Endodermal cell (in vitro differentiated cells): ENCODE data around the gene NEDD9. TPM values are rescaled to one million over a fixed set of nuclear protein-coding genes. Genes with fewer than 3 reads are reported as not detected.

Source experiments
- DNase-seq: peaks from one replicate; pipeline ENCODE4 v3.0.0-alpha.2; 2017
- H3K27ac ChIP-seq: 2 replicates; pipeline ENCODE4 v1.5.1; 2013; ENCODE audit warnings: mild to moderate bottlenecking, low read depth, low read length, moderate library complexity
- H3K27me3 ChIP-seq: 2 replicates; pipeline ENCODE4 v1.6.1; 2013; ENCODE audit warnings: mild to moderate bottlenecking, low read length, moderate library complexity; ENCODE audit not compliant: insufficient read depth, control insufficient read depth, poor library complexity, severe bottlenecking
- H3K36me3 ChIP-seq: 2 replicates; pipeline ENCODE4 v1.7.0; 2013; ENCODE audit warnings: mild to moderate bottlenecking, low read length, moderate library complexity; ENCODE audit not compliant: control insufficient read depth, insufficient read depth
- H3K4me1 ChIP-seq: one replicate; pipeline ENCODE4 v1.7.0; 2013; ENCODE audit warnings: low read length; ENCODE audit not compliant: control insufficient read depth, insufficient read depth
- H3K4me3 ChIP-seq: 2 replicates; pipeline ENCODE4 v1.5.1; 2013; ENCODE audit warnings: mild to moderate bottlenecking, low read length, moderate library complexity
- H3K9ac ChIP-seq: 2 replicates; pipeline ENCODE4 v1.6.1; 2013; ENCODE audit warnings: mild to moderate bottlenecking, low read length, moderate library complexity; ENCODE audit not compliant: poor library complexity, severe bottlenecking; ENCODE audit errors: extremely low read depth
- H3K9me3 ChIP-seq: 2 replicates; pipeline ENCODE4 v1.6.1; 2013; ENCODE audit warnings: mild to moderate bottlenecking, low read length, moderate library complexity; ENCODE audit not compliant: control insufficient read depth
- H3K27ac Mint-ChIP-seq: 2 replicates; pipeline ENCODE4 v1.8.0; 2020; ENCODE audit warnings: mixed read lengths
- H3K27me3 Mint-ChIP-seq: 2 replicates; pipeline ENCODE4 v1.8.0; 2021; ENCODE audit warnings: mild to moderate bottlenecking, mixed read lengths; ENCODE audit not compliant: insufficient read depth
- H3K36me3 Mint-ChIP-seq: 2 replicates; pipeline ENCODE4 v1.8.0; 2020; ENCODE audit warnings: low read depth, mixed read lengths
- H3K4me1 Mint-ChIP-seq: 2 replicates; pipeline ENCODE4 v1.8.0; 2020; ENCODE audit warnings: mixed read lengths
- H3K4me3 Mint-ChIP-seq: 2 replicates; pipeline ENCODE4 v1.8.0; 2020; ENCODE audit warnings: mild to moderate bottlenecking, moderate library complexity, mixed read lengths
- H3K9me3 Mint-ChIP-seq: 2 replicates; pipeline ENCODE4 v1.8.0; 2020; ENCODE audit warnings: mild to moderate bottlenecking, mixed read lengths
- WGBS, 2 experiments: methylation state at CpG; one replicate each; pipeline versions ENCODE4 v1.1.5 to v1.1.7; 2013; ENCODE audit warnings: missing lambda C conversion rate in 2 of 2, mixed read lengths in 1 of 2; ENCODE audit not compliant: insufficient coverage in 1 of 2, insufficient read length in 1 of 2; 5-methylcytosine and 5-hydroxymethylcytosine counted together
- total RNA-seq, 2 donors: library from RNA; stranded (reverse); fragmentation: NEBNext Ultra II Directional in 1 of 2; extraction: Animal tissue kit (Norgen Biotek cat#: 25700) in 1 of 2; gene quantifications; 2 replicates in 1 of 2; 3 replicates in 1 of 2; pipeline ENCODE4 v1.2.1, GENCODE V29; 2021
- TF ChIP-seq, protein P1 (sequence below): fragments of 200-600 bp; sonication (generic); conservative IDR thresholded peaks from 2 replicates; pipeline ENCODE4 v1.5.0; 2021; ENCODE audit warnings: antibody characterized with exemption, mild to moderate bottlenecking

The NEDD9 gene
- total RNA-seq, 2 donors from 2014 or later, result 1.7 to 7.4 TPM

DNA sequence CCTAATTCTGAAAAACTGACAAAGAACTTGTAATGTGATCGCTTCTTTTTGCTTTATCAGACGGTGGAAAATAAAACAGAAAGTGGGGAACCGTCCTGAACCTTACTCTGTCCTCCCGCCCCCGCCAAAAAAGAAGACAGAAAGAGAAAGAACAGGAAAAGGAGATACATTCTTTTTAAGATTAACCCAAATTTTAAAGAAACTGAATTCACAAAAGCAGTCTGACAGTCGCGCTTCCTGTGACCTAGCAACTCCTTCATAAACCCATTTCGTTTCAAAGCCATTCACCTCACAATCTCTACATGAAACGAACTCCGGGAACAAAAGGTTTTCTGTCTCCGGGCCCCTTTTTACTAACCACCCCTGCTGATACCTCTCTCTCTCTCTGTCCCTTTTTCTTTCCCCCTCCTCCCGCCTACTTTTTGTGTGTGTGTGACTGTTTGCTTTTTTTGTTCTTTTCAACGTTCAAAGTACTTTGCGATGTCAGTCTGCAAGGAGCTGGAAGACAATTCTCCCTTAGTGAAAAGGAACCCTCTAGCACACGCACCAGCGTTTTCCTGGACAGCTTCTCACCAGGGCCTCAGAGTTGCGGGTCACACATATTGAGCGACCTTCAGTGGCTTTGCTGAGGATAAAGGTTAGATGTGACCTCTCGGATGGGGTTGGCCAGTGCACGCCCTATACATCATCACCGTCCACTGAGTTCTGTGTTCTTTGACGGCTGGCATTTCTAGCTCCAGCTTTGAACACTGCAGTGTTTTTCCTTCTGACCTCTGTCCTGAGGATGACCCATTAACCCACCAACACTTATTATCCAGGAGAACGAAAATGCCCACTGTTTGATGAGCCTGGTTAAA, 530 bp upstream of the NEDD9 start:
- Mint-ChIP-seq H3K4me1 (peaks cover 59% of the 10 kb centered on the region), H3K9me3 (no peaks in the 10 kb centered on the region), H3K27me3 (no peaks in the 10 kb centered on the region), H3K4me3 (peak overlapping the region; percentile 74), H3K27ac (peak overlapping the region; percentile 99), H3K36me3 (no peaks in the 10 kb centered on the region)
- Histone ChIP-seq H3K4me3 (peak overlapping the region; percentile 92), H3K9me3 (no peaks in the 10 kb centered on the region), H3K36me3 (no peaks in the 10 kb centered on the region), H3K27me3 (no peaks in the 10 kb centered on the region), H3K9ac (peak overlapping the region; percentile 81), H3K27ac (peak overlapping the region; percentile 99), H3K4me1 (peaks cover 23% of the 10 kb centered on the region)
- peak; percentile 70 for DNase-seq
- TF ChIP-seq, protein P1, sequence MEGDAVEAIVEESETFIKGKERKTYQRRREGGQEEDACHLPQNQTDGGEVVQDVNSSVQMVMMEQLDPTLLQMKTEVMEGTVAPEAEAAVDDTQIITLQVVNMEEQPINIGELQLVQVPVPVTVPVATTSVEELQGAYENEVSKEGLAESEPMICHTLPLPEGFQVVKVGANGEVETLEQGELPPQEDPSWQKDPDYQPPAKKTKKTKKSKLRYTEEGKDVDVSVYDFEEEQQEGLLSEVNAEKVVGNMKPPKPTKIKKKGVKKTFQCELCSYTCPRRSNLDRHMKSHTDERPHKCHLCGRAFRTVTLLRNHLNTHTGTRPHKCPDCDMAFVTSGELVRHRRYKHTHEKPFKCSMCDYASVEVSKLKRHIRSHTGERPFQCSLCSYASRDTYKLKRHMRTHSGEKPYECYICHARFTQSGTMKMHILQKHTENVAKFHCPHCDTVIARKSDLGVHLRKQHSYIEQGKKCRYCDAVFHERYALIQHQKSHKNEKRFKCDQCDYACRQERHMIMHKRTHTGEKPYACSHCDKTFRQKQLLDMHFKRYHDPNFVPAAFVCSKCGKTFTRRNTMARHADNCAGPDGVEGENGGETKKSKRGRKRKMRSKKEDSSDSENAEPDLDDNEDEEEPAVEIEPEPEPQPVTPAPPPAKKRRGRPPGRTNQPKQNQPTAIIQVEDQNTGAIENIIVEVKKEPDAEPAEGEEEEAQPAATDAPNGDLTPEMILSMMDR, result no peak
- WGBS, 2 experiments, result 5 to 21% methylated on average over 15 to 23 of the region's 23 CpGs

DNA sequence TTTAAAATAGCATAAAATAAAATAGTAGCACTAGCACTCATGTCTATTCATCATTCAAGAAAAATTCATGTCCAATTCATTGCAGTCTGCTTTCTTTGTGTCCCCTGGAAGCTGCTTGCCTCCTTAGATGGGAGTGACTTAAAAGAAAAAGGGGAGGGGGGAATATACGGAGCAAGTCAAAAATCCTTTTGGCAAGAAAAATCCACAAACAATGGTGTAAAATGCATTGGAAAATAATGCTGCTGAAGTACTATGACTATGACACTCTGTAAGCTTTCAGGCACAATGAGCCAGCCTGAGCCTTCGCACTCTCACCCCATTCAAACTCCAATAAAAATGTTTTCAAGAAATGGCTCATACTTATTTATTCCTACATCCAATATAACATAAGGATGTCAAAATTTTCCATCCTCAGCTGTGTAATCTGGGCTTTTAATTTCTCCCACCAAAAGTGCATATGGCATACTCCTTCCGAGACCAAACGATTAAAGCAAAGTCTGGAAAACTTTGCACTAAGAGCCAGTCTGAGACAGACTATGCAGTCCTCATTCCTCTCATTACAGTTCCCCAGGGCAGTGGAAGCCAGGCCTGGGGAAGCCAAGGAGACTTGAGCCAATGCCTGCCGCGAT, 790 bp downstream of the NEDD9 start:
- Mint-ChIP-seq H3K27ac (peak overlapping the region; percentile 99), H3K4me1 (peaks cover 64% of the 10 kb centered on the region), H3K27me3 (no peaks in the 10 kb centered on the region), H3K9me3 (no peaks in the 10 kb centered on the region), H3K36me3 (no peaks in the 10 kb centered on the region), H3K4me3 (peak overlapping the region; percentile 74)
- DNase-seq, result no peak
- TF ChIP-seq, protein P1, result no peak
- WGBS, 2 experiments, result 9 to 14% methylated on average over 6 of the region's 6 CpGs
- Histone ChIP-seq H3K4me3 (peak overlapping the region; percentile 92), H3K4me1 (peaks cover 23% of the 10 kb centered on the region), H3K27me3 (no peaks in the 10 kb centered on the region), H3K27ac (peak overlapping the region; percentile 99), H3K36me3 (no peaks in the 10 kb centered on the region), H3K9me3 (no peaks in the 10 kb centered on the region), H3K9ac (peak overlapping the region; percentile 75)

DNA sequence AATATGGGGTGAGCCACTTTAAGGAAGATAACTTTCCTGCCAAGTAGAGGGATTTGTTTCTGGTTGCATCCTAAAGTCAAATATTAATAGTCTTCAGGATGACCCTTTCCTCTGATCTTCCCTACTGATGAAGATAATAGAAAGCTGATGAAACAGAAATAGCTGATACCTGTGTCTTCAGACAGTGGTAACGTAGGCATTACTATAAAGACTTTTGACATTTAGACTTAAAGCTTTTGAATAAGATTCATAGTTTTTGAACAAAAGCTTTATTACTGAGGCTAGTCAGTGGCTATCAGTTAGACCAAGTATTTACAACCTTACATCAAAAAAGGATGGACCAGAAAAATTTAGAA, 1.4 kb downstream of the NEDD9 start:
- Histone ChIP-seq H3K36me3 (no peaks in the 10 kb centered on the region), H3K9ac (peak overlapping the region; percentile 75), H3K27me3 (no peaks in the 10 kb centered on the region), H3K27ac (peak overlapping the region; percentile 99), H3K4me1 (peaks cover 22% of the 10 kb centered on the region), H3K4me3 (peak overlapping the region; percentile 92), H3K9me3 (no peaks in the 10 kb centered on the region)
- Mint-ChIP-seq H3K27ac (no peak overlapping the region), H3K9me3 (no peaks in the 10 kb centered on the region), H3K27me3 (no peaks in the 10 kb centered on the region), H3K4me3 (peak overlapping the region; percentile 74), H3K4me1 (peaks cover 61% of the 10 kb centered on the region), H3K36me3 (no peaks in the 10 kb centered on the region)
- DNase-seq, result no peak
- TF ChIP-seq, protein P1, result no peak
- WGBS, 2 experiments, result 81 to 86% methylated on average over 1 of the region's 1 CpG
